Activated B cell treated with CpG ODN at 0.5 μM for 24 hours (primary cell): Measurements from ENCODE around the gene SCYGR1. TPM values are rescaled to one million over a fixed set of nuclear protein-coding genes. Genes with fewer than 3 reads are reported as not detected.

ENCODE experiments used
- ATAC-seq: fragments of 200-7000 bp; cut with Tn5 transposase; one replicate; pipeline ENCODE4 v1.10.0; 2021; ENCODE audit warnings: low read depth, mild to moderate bottlenecking, moderate library complexity
- CTCF ChIA-PET: fragments of 350-600 bp; sonication (Branson Sonifier 250); formaldehyde crosslinking; loops from one replicate; lab custom pipeline; 2021; ENCODE audit warnings: antibody characterized with exemption; lab: Charles Lee
- POLR2A ChIA-PET: fragments of 350-600 bp; sonication (Branson Sonifier 250); formaldehyde crosslinking; loops from one replicate; lab custom pipeline; 2021; ENCODE audit warnings: antibody characterized with exemption; lab: Charles Lee
- DNase-seq: peaks from one replicate; pipeline ENCODE4 v3.0.0; 2022
- H3K27ac Mint-ChIP-seq: one replicate; pipeline ENCODE4 v1.8.0; 2020; ENCODE audit warnings: mixed read lengths
- H3K27me3 Mint-ChIP-seq: one replicate; pipeline ENCODE4 v1.8.0; 2021; ENCODE audit warnings: mixed read lengths
- H3K36me3 Mint-ChIP-seq: one replicate; pipeline ENCODE4 v1.8.0; 2021; ENCODE audit warnings: low read depth, mixed read lengths
- H3K4me1 Mint-ChIP-seq: one replicate; pipeline ENCODE4 v1.8.0; 2021; ENCODE audit warnings: mixed read lengths
- H3K4me3 Mint-ChIP-seq: one replicate; pipeline ENCODE4 v1.8.0; 2020; ENCODE audit warnings: mild to moderate bottlenecking, mixed read lengths
- H3K9me3 Mint-ChIP-seq: one replicate; pipeline ENCODE4 v1.8.0; 2020; ENCODE audit warnings: mixed read lengths
- CTCF ChIP-seq: fragments of 200-600 bp; IDR thresholded peaks from one replicate; pipeline ENCODE4 v1.8.0; 2022; ENCODE audit warnings: antibody characterized with exemption, mild to moderate bottlenecking
- intact Hi-C: fragments of 100-400 bp; cut with micrococcal nuclease; formaldehyde crosslinking; loops from one replicate; pipeline ENCODE4 v1.15.1; 2024
- total RNA-seq: library from RNA; stranded (reverse); gene quantifications from 2 replicates; pipeline ENCODE4 v1.2.3, GENCODE V29; 2022

Gene SCYGR1
- total RNA-seq, 1 donor from 2014 or later, result not detected

- ChIA-PET POLR2A (interaction anchor here (0.6 to 1.9 kb wide), 4 partner anchors 25 to 350 kb away, joined by 3 to 8 read pairs (median 4); no protein-coding TSS in a partner anchor), CTCF (interaction anchor here (1.3 to 1.8 kb wide), 2 partner anchors 10 to 61 kb away, joined by 3 to 5 read pairs; no protein-coding TSS in a partner anchor)
- Mint-ChIP-seq H3K4me1 (peaks cover 49% of the 10 kb centered on the region), H3K36me3 (no peaks in the 10 kb centered on the region), H3K27me3 (no peaks in the 10 kb centered on the region), H3K4me3 (no peak overlapping the region), H3K27ac (no peak overlapping the region), H3K9me3 (no peaks in the 10 kb centered on the region)
- no peak for TF ChIP-seq CTCF
- intact Hi-C loops, result no loop called here
- ATAC-seq (no peak), DNase-seq (no peak)
Observed at GRCh38 chr2:227410191-227410590, 22.4 kb upstream of the SCYGR1 start.

- no peak for TF ChIP-seq CTCF
- DNase-seq (no peak), ATAC-seq (no peak)
- Mint-ChIP-seq H3K4me1 (peaks cover 54% of the 10 kb centered on the region), H3K27ac (no peak overlapping the region), H3K9me3 (no peaks in the 10 kb centered on the region), H3K4me3 (no peak overlapping the region), H3K36me3 (no peaks in the 10 kb centered on the region), H3K27me3 (no peaks in the 10 kb centered on the region)
- CTCF ChIA-PET, result interaction anchor here (0.6 to 2.8 kb wide), 7 partner anchors 8 to 1742 kb away, joined by 3 to 39 read pairs (median 5); no protein-coding TSS in a partner anchor
- POLR2A ChIA-PET, result interaction anchor here (0.6 to 1.5 kb wide), 6 partner anchors 11 to 67 kb away, joined by 4 to 6 read pairs (median 4); no protein-coding TSS in a partner anchor
- intact Hi-C loops, result loop anchor here (5.0 kb wide), 3 partner anchors 125 to 250 kb away; no protein-coding TSS in a partner anchor
Observed at GRCh38 chr2:227407591-227408151, 19.9 kb upstream of the SCYGR1 start.

GRCh38 chr2:227406177-227407031, 18.7 kb upstream of the SCYGR1 start:
- DNase-seq (no peak), ATAC-seq (no peak)

GRCh38 chr2:227404585-227405271, 17.0 kb upstream of the SCYGR1 start:
- ChIA-PET CTCF (interaction anchor here (1.3 to 2.8 kb wide), 4 partner anchors 11 to 361 kb away, joined by 3 to 39 read pairs (median 9); no protein-coding TSS in a partner anchor), POLR2A (interaction anchor here (0.6 to 1.0 kb wide), 3 partner anchors 58 to 351 kb away, joined by 3 to 4 read pairs (median 3); no protein-coding TSS in a partner anchor)
- Mint-ChIP-seq H3K4me1 (peaks cover 35% of the 10 kb centered on the region), H3K9me3 (no peaks in the 10 kb centered on the region), H3K27ac (peak overlapping the region; percentile 60), H3K36me3 (no peaks in the 10 kb centered on the region), H3K4me3 (no peak overlapping the region), H3K27me3 (no peaks in the 10 kb centered on the region)
- no peak for TF ChIP-seq CTCF
- peak; percentile 89 for ATAC-seq
- DNase-seq, result no peak
- intact Hi-C loops, result loop anchor here (2.0 to 5.0 kb wide), 4 partner anchors 20 to 253 kb away; no protein-coding TSS in a partner anchor

More at GRCh38 chr2:227406177-227407031, 18.7 kb upstream of the SCYGR1 start:
- no peaks in the 10 kb centered on the region for H3K27me3 Mint-ChIP-seq
- peaks cover 46% of the 10 kb centered on the region for H3K4me1 Mint-ChIP-seq
- CTCF ChIA-PET, result interaction anchor here (0.7 to 2.8 kb wide), 15 partner anchors 9 to 359 kb away, joined by 3 to 39 read pairs (median 4); no protein-coding TSS in a partner anchor
- peak; percentile 30 for TF ChIP-seq CTCF
- intact Hi-C loops, result loop anchor here (1.0 to 5.0 kb wide), 6 partner anchors 56 to 360 kb away; partner anchors contain the start of gene AGFG1
- H3K27ac Mint-ChIP-seq, result peak overlapping the region; percentile 5
- POLR2A ChIA-PET, result interaction anchor here (0.6 to 1.3 kb wide), 3 partner anchors 53 to 68 kb away, joined by 4 to 10 read pairs (median 4); no protein-coding TSS in a partner anchor
- H3K4me3 Mint-ChIP-seq, result peak overlapping the region; percentile 35
- no peaks in the 10 kb centered on the region for H3K36me3 Mint-ChIP-seq
- no peaks in the 10 kb centered on the region for H3K9me3 Mint-ChIP-seq
